ENCODE data around the gene GRK1.
"Not testable (repeated sequence)": the region's sequence is repeated elsewhere in the genome, so short reads cannot be mapped to it uniquely, and the experiment has no call there.

The GRK1 gene

GRCh38 chr13:113666951-113667701 is at the start of gene GRK1:
Gene GRK1, plus strand, starts transcription at chr13:113667219. Its CDS starts 168 bp downstream, at chr13:113667387.
- DNase-seq, result no peak

DNA sequence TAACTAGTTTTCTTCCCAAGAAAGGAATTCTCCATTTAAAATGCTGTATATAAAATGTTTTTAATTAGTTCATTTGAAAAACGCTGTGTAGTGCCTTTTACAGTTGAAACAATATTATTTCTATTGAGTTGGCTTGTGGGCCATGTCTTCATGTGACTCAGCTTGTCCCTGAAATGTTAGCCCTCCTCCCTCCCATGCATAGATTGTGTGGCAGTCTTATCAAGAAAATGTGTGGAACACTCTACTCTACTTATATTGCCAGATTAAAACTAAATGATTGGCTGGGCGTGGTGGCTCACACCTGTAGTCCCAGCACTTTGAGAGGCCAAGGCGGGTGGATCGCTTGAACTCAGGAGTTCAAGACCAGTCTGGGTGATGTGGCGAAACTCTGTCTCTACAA is 49.1 kb upstream of the GRK1 start:
- DNase-seq, result no peak

DNA sequence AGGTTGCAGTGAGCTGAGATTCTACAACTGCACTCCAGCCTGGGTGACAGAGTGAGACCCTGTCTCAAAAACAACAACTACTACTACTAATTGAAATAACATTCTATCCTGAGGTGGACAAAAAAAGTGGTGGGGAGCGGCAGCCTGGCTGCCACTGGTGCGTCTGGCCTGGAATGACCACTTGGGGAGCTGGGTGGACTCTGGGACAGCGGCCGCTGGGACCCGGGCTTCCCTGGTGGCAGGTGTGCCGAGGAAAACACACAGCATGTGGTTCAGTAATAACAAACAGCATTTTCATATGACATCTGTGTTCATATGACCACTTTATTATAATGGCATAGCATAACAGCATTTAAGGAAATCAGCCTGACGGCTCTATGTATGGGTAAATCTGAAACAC is 48.6 kb upstream of the GRK1 start:
- no peak for DNase-seq

GRCh38 chr13:113620036-113620796 is 46.8 kb upstream of the GRK1 start:
- DNase-seq, result no peak

- no peak for DNase-seq
Observed at GRCh38 chr13:113621046-113621445, 46.0 kb upstream of the GRK1 start.

GRCh38 chr13:113621498-113621897 is 45.5 kb upstream of the GRK1 start:
- not testable (repeated sequence) for DNase-seq

- not testable (repeated sequence) for DNase-seq
Observed at GRCh38 chr13:113621986-113622550, 45.0 kb upstream of the GRK1 start.

GRCh38 chr13:113622791-113623490 is 44.1 kb upstream of the GRK1 start:
- DNase-seq, result no peak

- no peak for DNase-seq
Observed at GRCh38 chr13:113623491-113624234, 43.4 kb upstream of the GRK1 start.

DNA sequence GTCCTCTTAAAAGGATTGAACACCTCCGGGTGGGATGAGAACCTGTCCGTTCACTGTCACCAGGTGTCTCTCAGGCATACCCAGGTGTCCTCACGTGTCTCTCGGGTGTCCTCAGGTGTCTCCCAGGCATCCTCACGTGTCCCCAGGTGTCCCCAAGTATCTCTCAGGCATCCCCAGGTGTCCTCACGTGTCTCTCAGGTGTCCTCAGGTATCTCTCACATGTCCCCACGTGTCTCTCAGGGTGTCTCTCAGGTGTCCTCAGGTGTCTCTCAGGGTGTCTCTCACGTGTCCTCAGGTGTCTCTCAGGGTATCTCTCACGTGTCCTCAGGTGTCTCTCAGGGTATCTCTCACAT is 42.8 kb upstream of the GRK1 start:
- DNase-seq, result no peak

GRCh38 chr13:113624640-113625304 is 42.2 kb upstream of the GRK1 start:
- not testable (repeated sequence) for DNase-seq

- DNase-seq, result no peak
Observed at GRCh38 chr13:113625965-113626721, 40.9 kb upstream of the GRK1 start.

DNA sequence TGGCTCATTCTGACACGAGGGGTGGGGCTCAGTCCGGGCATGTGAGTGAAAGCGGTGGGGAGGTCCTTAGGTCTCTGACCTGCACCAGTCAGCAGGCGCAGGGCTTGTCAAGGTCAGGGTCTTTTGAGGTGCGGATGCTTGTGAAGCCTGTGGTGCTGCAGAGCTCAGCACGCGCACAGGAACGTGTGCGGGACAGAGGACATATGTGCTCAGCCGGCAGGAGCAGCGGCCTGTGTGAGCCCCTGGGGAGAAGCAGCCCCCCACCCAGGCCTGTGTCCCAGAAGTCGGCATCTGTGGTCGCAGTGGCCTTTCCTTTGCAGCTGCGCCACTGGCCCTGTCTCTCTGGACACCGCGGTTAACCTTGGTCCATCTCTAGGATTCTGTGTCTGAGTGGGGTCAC is 39.9 kb upstream of the GRK1 start:
- no peak for DNase-seq

DNA sequence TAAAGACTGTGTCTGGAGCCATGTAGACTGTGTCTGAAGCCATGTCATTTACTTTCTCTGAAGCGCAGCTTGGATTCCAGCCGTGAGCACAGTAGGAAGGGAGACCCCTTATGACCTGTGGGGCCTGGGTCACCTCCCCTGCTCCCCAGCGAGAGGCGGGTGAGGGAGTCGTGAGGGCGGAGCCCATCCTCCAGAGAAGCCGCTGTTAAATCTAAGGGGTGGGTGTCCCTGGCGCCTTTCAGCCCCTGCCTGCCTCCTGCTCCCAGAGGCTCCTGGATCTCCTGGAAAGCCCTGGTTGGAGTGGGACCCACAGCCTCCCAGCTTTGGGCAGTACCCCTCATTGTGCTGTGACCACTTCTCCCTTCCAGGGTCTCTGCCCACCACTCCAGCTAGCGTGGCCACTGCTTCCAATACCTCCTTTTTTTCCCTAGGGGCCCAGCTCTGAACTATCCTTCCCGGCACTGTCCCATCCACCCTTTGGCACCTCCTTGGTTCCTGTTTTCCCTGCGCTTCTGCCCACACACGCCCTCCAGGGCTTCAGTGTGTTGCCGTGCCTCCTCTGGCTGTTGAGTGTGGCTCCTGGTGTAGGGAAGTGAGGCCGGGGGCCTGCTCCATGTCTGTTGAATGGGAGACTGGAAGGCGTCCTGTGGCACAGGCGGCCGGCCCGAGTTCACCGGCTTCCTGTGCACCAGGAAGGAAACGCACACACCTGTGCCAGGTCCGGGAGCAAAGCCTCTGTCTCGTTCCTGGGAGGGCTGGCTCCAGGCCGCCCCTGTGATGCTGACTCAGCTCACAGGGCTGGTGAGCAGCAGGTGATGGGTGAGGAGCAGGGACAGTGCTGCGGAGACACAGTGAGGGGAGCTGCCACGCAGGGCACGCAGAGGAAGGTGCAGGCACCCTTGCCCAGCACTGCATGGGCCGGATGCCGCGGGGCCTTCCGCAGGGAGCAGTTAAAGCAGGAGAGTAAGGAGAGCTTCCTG is 38.4 kb upstream of the GRK1 start:
- no peak for DNase-seq

- DNase-seq, result no peak
Observed at GRCh38 chr13:113629866-113630265, 37.2 kb upstream of the GRK1 start.

DNA sequence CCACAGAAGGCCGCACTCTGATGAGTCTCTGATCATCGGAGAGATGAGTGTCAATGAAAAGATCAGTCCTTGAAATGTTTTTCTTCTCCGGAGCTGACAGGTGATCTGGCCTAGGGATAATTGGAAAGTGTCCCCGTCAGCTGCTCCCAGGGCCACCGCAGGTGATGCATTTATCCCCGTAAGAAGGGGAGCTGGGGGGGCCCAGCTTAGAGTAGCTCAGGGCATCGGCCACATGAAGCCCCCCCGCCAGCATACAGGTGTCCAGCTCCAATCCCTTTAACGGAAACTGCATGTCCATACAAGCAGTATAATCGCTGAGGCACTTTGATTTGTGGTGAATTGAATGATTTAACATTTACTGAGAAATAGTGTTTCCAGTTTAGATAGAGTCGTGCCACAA is 36.7 kb upstream of the GRK1 start:
- DNase-seq, result no peak

DNA sequence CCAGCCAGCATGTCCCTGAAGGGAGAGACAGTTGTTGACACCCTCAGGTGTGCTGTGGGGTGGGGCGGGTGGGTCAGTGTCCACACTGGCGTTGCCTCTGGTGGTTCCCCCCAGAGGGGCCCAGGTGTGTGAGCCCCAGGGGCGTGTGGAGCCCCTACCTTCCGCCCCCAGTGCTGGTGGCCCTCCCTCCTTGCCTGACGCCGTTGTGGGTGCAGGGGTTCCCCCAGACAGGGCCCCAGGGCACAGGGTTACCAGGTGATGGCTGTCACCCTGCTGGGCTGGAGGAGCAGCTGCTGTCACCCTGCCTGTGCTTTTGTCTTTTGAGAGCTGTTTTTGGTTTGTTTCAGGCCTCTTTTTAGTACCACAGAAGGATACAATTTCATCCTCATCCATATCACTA is 36.2 kb upstream of the GRK1 start:
- DNase-seq, result no peak

DNA sequence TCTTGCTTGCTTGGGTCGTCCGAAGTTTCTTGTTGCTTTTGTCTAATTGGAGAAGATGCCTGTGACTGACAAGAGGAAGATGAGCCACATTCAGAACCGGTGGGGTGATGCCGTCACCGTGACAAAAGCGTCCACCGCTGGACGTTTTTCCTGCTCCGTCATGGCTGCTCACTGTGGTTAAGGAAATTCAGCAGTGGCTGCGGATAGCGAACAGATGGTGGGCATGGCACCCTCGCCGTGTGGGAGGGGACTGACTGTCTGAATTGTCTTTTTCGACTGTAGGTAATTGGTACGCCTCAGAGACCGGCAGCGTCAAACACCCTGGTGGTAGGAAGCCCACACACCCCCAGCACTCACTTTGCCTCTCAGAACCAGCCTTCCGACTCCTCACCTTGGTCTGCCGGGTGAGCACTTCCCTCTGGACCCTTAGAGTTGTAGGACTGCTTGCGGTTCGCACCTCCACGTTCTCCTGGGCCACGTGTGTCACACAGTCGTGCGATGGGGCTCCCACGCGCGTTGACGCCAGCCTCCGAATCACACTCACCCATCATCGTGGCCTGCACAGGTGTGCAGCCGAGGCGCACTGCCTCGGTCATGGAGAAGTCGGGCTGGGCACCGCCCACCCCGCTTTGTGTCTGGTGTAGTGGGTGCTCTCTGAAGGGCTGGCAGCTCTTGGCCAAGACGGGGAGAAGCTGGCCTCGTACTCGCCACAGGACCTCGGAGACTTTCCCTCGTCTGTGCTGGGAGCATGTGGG is 35.5 kb upstream of the GRK1 start:
- DNase-seq, result no peak
